H1 (cell line): Measurements from ENCODE around the gene IGFL2. TPM values are rescaled to one million over a fixed set of nuclear protein-coding genes. Genes with fewer than 3 reads are reported as not detected.

ENCODE experiments used
- HDAC2 ChIP-seq, 2 experiments: fragments of 300-600 bp in 1 of 2; sonication (generic) in 1 of 2; IDR thresholded peaks; 2 replicates each; pipeline ENCODE4 v1.6.1; 2011 to 2012; ENCODE audit warnings: low read depth in 2 of 2, low read length in 2 of 2, mild to moderate bottlenecking in 2 of 2, moderate library complexity in 2 of 2, borderline replicate concordance in 1 of 2, inconsistent platforms in 1 of 2
- SIRT6 ChIP-seq: IDR thresholded peaks from one replicate; pipeline ENCODE4 v1.7.1; 2012; ENCODE audit warnings: low read length, inconsistent platforms
- SRF ChIP-seq: IDR thresholded peaks from 2 replicates; pipeline ENCODE4 v1.6.1; 2011; ENCODE audit warnings: mild to moderate bottlenecking, low read depth, low read length, moderate library complexity
- polyA plus RNA-seq, 7 experiments: library from polyadenylated mRNA; depleted of rRNA in 3 of 7; stranded (reverse) in 5 of 7; unstranded in 2 of 7; fragments of >200 nt in 5 of 7; fragments of 200-250 nt in 2 of 7; gene quantifications; 1 replicate in 5 of 7; 2 replicates in 1 of 7; 4 replicates in 1 of 7; pipeline versions ENCODE4 v1.2.1 to v1.2.3, GENCODE V29; 2011 to 2013; ENCODE audit warnings: missing spikeins in 2 of 7, mixed read lengths in 2 of 7
- total RNA-seq: library from RNA; stranded (reverse); fragmentation: NEBNext Ultra II Directional; extraction: Animal tissue kit (Norgen Biotek cat#: 25700); gene quantifications from 2 replicates; pipeline ENCODE4 v1.2.1, GENCODE V29; 2021

Gene IGFL2
- total and polyA plus RNA-seq, 2 of the 8 experiments (the other 6 are each of a cell fraction or from before 2014, with no cell fraction given) = not detected

DNA sequence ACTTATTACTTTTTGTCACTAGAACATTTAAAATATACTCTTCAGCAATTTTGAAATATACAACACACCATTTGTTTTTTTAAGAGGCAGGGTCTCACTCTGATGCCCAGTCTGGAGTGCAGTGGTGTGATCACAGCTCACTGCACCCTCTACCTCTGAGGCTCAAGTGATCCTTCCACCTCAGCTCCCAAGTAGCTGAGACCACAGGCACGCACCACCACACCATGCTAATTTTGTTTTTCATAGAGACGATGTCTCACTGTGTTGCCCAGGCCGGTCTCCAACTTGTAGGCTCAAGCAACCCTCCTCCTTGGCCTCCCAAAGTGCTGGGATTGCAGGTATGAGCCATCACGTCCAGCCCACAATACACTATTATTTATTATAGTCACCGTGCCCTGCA lies 2.6 kb downstream of the IGFL2 start (continued):
- TF ChIP-seq SIRT6 (no peak), SRF (no peak), HDAC2 (IDR thresholded peaks at IDR 0.05; ENCODE audit: borderline replicate concordance in 1 of 2, low read depth in 2 of 2, low read length in 2 of 2) (no peak)
